ENCODE measurements around the gene SH3BP4.

Gene SH3BP4

GRCh38 chr2:234952270-234953115 is 676 bp downstream of the SH3BP4 start:
- in situ Hi-C loops (cut with MboI; ENCODE audit: low sequenced_read_pairs) = no loop called here
- no peaks in the 10 kb centered on the region for H3K9me3 ChIP-seq
- DNase-seq (ENCODE audit: low spot score in 2 of 2) = no peak
- peaks cover 30% of the 10 kb centered on the region for H3K4me1 ChIP-seq
- no peaks in the 10 kb centered on the region; the same call in 1 of the 2 replicates for H3K36me3 ChIP-seq (replicated peaks)
- H3K4me3 ChIP-seq = peak overlapping the region; percentile 83
- H3K27me3 ChIP-seq (ENCODE audit: low read depth) = no peaks in the 10 kb centered on the region

DNA sequence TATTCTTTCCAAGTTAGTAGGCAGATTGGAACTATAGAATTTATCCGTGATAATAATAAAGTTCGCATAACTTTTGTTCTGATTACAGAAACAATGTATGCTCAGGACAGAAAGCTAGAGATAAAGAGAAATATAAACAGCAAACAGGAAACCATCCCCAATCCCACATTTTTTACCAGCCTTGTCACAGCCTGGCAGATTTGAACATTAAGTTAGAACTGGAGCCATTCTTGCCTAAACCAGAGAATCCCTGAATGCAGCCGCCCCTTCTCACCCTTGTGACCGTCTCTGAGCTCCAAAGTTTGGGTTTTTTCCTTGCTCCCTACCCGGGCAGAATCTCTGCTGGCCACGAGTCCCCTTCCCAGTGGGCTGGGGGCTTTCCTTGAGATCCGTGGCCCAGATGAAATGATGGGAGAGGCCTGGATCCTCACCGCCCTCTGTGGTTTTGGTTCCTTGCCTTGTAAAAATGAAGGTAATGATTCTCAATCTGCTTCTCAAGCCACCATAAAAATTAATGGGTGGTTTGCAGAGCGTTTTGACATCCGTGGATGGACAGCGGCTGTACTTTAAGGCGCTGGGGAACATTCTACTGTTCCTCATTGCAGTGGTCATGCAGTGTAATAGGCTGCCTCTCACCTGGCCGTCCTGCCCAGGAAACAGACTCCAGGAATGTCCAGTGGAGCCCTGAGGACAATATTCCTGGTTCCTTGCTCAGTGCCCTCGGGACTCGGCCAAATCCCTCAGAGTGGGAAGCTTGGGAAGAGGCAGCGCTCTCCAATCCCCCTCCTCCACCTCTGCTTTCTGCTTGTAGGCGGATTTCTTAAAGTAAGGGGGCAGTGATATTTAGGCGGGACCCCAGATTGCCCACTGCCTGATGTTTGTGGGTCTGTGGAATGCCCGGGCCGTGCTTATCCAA is 1.6 kb downstream of the SH3BP4 start:
- Histone ChIP-seq H3K36me3 (replicated peaks) (no peaks in the 10 kb centered on the region; the same call in 1 of the 2 replicates), H3K4me1 (peaks cover 30% of the 10 kb centered on the region), H3K4me3 (peak overlapping the region; percentile 83), H3K27me3 (ENCODE audit: low read depth) (no peaks in the 10 kb centered on the region), H3K9me3 (no peaks in the 10 kb centered on the region)
- in situ Hi-C loops (cut with MboI; ENCODE audit: low sequenced_read_pairs) = no loop called here
- DNase-seq (ENCODE audit: low spot score in 2 of 2) = peak; percentile 14 to 53

DNA sequence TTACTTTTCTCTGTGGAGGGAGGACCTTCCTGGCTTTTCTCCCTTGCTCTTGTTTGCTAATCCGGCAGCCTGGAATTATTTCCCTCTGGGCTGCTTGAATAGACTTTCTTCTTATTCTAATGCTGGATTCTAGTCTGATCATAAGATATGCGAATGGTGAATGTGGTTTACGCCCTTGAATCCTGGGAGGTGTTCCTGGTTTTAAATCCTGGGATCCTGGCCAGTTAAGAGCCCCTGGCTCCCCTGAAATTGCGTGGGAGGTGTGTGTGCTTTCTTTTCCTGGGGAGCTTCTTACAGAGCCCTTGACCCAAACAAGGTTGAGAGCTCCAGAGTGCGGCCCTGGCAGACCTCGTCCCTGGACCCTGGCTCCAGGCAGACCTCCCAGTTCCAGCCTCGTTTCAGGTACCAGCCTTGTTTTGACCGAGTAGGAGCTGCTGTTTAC is 2.8 kb downstream of the SH3BP4 start:
- peak overlapping the region; percentile 83 for H3K4me3 ChIP-seq
- peak; percentile 75 to 95 for DNase-seq (ENCODE audit: low spot score in 2 of 2)
- H3K27me3 ChIP-seq (ENCODE audit: low read depth) = no peaks in the 10 kb centered on the region
- H3K9me3 ChIP-seq = no peaks in the 10 kb centered on the region
- in situ Hi-C loops (cut with MboI; ENCODE audit: low sequenced_read_pairs) = no loop called here
- H3K36me3 ChIP-seq (replicated peaks) = no peaks in the 10 kb centered on the region; the same call in 1 of the 2 replicates
- H3K4me1 ChIP-seq = peaks cover 30% of the 10 kb centered on the region

DNA sequence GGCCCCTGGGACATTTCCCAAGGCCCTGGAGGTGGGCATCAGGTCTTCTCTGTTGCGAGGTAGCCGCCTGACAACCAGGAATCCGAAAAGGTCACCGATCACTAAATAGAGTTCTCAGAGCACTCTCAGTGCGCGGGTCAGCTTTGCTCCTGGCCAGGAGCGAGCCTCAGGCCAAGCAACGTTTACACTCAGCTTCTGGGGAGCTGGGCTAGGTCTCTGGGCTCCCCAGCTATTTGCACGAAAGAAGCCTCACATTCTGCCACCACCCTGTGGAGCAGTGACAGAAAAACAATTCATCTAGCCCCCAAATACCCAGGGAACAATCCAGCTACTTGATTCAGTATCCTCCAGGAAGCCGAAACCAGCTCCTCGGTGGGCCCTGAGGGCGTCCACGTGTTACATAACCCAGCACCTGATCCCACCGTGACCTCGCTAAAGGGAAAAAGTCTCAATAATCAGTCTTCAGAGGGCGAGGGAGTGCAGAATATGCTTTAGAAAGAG is 3.3 kb downstream of the SH3BP4 start:
- no peaks in the 10 kb centered on the region; the same call in 1 of the 2 replicates for H3K36me3 ChIP-seq (replicated peaks)
- peak in 1 of 2 experiments; percentile 14 for DNase-seq (ENCODE audit: low spot score in 2 of 2)
- no peaks in the 10 kb centered on the region for H3K27me3 ChIP-seq (ENCODE audit: low read depth)
- no peaks in the 10 kb centered on the region for H3K9me3 ChIP-seq
- peak overlapping the region; percentile 18 for H3K4me3 ChIP-seq
- peaks cover 36% of the 10 kb centered on the region for H3K4me1 ChIP-seq
- in situ Hi-C loops (cut with MboI; ENCODE audit: low sequenced_read_pairs) = no loop called here

DNA sequence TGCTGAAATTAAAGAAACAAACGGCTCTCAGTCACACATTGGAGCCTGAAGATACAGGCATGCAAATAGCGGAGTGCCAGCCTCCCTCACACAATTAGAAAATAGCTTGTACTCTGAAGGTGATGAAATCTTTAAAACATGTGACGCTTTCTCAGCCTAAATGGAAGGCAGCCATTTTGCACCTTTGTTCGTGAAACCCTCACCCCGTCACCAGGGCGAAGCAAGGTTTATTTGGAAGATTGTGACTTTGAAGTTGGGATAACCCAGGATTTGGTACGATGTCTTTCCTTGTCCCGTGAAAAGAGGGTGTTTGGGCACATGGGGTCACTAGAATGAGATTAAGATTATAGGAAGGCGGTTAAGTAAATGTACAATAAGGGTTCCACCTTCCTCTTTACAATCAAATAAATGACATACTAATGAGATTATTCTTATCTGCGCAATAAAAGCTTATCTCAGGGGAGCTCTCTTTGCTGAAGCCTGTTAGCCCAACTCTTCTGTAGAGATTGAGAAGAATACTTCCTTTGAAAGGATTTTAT is 4.2 kb downstream of the SH3BP4 start:
- H3K4me3 ChIP-seq = 0 out of 2 replicates have a peak overlapping the region, but pooled peaks have one; percentile 6
- peak; percentile 59 to 69 for DNase-seq (ENCODE audit: low spot score in 2 of 2)
- no peaks in the 10 kb centered on the region for H3K9me3 ChIP-seq
- H3K4me1 ChIP-seq = peaks cover 42% of the 10 kb centered on the region
- H3K27me3 ChIP-seq (ENCODE audit: low read depth) = no peaks in the 10 kb centered on the region
- no peaks in the 10 kb centered on the region; the same call in 1 of the 2 replicates for H3K36me3 ChIP-seq (replicated peaks)
- in situ Hi-C loops (cut with MboI; ENCODE audit: low sequenced_read_pairs) = no loop called here

DNA sequence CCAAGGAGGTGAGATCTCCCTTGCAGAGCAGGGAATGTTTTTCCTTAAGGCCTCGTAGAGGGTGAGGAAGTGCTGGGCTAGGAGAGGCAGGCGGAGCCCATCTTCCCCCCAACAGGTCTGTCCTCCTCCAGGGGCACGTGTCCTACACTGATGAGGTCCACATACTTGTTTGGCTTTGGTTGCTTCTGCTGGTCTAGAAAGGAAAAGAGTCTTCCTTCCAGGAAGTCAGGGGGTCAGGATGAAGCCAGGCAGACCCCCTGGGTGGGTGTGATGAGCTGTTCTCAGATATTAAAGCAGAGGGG is 6.0 kb downstream of the SH3BP4 start:
- in situ Hi-C loops (cut with MboI; ENCODE audit: low sequenced_read_pairs) = no loop called here
- peaks cover 45% of the 10 kb centered on the region for H3K4me1 ChIP-seq
- H3K4me3 ChIP-seq = no peak overlapping the region
- H3K9me3 ChIP-seq = no peaks in the 10 kb centered on the region
- no peaks in the 10 kb centered on the region; the same call in 1 of the 2 replicates for H3K36me3 ChIP-seq (replicated peaks)
- no peaks in the 10 kb centered on the region for H3K27me3 ChIP-seq (ENCODE audit: low read depth)
- no peak for DNase-seq (ENCODE audit: low spot score in 2 of 2)

GRCh38 chr2:234958311-234958710 is 6.5 kb downstream of the SH3BP4 start:
- Histone ChIP-seq H3K27me3 (ENCODE audit: low read depth) (no peaks in the 10 kb centered on the region), H3K4me3 (no peak overlapping the region), H3K36me3 (replicated peaks) (no peaks in the 10 kb centered on the region; the same call in 1 of the 2 replicates), H3K4me1 (peaks cover 45% of the 10 kb centered on the region), H3K9me3 (no peaks in the 10 kb centered on the region)
- in situ Hi-C loops (cut with MboI; ENCODE audit: low sequenced_read_pairs) = no loop called here
- no peak for DNase-seq (ENCODE audit: low spot score in 2 of 2)

- Histone ChIP-seq H3K4me1 (peaks cover 45% of the 10 kb centered on the region), H3K27me3 (ENCODE audit: low read depth) (no peaks in the 10 kb centered on the region), H3K4me3 (no peak overlapping the region), H3K36me3 (replicated peaks) (no peaks in the 10 kb centered on the region; the same call in 1 of the 2 replicates), H3K9me3 (no peaks in the 10 kb centered on the region)
- in situ Hi-C loops (cut with MboI; ENCODE audit: low sequenced_read_pairs) = no loop called here
- DNase-seq (ENCODE audit: low spot score in 2 of 2) = no peak
Measured at GRCh38 chr2:234958746-234959395, 7.1 kb downstream of the SH3BP4 start.

GRCh38 chr2:234960175-234961088 is 8.6 kb downstream of the SH3BP4 start:
- in situ Hi-C loops (cut with MboI; ENCODE audit: low sequenced_read_pairs) = no loop called here

DNA sequence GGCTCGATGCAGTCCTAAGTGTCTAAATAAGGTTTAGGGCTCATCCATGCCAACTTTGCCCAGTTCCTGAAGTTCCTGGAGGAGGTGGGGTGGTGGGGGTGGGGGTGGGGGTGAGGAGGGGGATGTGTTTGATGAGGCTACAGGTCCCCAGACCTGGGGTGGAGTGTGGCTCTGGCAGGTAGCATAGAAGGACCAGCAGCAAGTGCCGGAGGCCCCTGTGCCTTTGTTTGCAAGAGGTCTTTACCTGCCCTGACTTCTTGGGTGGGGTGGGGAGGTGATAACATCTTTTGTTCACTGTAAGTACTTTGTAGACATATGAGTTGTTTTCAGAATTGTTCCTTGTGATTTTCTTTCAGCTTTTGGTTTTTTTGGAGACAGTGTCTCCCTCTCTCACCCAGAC is 10.0 kb downstream of the SH3BP4 start:
- no peak overlapping the region for H3K4me3 ChIP-seq
- H3K36me3 ChIP-seq (replicated peaks) = no peaks in the 10 kb centered on the region; the same call in 1 of the 2 replicates
- in situ Hi-C loops (cut with MboI; ENCODE audit: low sequenced_read_pairs) = no loop called here
- H3K27me3 ChIP-seq (ENCODE audit: low read depth) = no peaks in the 10 kb centered on the region
- H3K9me3 ChIP-seq = no peaks in the 10 kb centered on the region
- H3K4me1 ChIP-seq = peaks cover 24% of the 10 kb centered on the region
- peak in 1 of 2 experiments; percentile 2 for DNase-seq (ENCODE audit: low spot score in 2 of 2)

More at GRCh38 chr2:234960175-234961088, 8.6 kb downstream of the SH3BP4 start:
- Histone ChIP-seq H3K36me3 (replicated peaks) (no peaks in the 10 kb centered on the region; the same call in 1 of the 2 replicates), H3K9me3 (no peaks in the 10 kb centered on the region), H3K4me3 (no peak overlapping the region), H3K4me1 (peaks cover 37% of the 10 kb centered on the region), H3K27me3 (ENCODE audit: low read depth) (no peaks in the 10 kb centered on the region)
- peak; percentile 57 to 75 for DNase-seq (ENCODE audit: low spot score in 2 of 2)

- Histone ChIP-seq H3K4me1 (peaks cover 23% of the 10 kb centered on the region), H3K9me3 (no peaks in the 10 kb centered on the region), H3K27me3 (ENCODE audit: low read depth) (no peaks in the 10 kb centered on the region), H3K36me3 (replicated peaks) (no peaks in the 10 kb centered on the region), H3K4me3 (no peak overlapping the region)
- in situ Hi-C loops (cut with MboI; ENCODE audit: low sequenced_read_pairs) = no loop called here
- no peak for DNase-seq (ENCODE audit: low spot score in 2 of 2)
Measured at GRCh38 chr2:234963773-234964615, 12.2 kb downstream of the SH3BP4 start.
